NCI-H524 (cell line): ENCODE results near the gene PGLYRP2.

ENCODE experiments used
- DNase-seq, 2 experiments: peaks; one replicate each; lab custom pipeline; 2025; lab: John Stamatoyannopoulos, UW

The PGLYRP2 gene

DNA sequence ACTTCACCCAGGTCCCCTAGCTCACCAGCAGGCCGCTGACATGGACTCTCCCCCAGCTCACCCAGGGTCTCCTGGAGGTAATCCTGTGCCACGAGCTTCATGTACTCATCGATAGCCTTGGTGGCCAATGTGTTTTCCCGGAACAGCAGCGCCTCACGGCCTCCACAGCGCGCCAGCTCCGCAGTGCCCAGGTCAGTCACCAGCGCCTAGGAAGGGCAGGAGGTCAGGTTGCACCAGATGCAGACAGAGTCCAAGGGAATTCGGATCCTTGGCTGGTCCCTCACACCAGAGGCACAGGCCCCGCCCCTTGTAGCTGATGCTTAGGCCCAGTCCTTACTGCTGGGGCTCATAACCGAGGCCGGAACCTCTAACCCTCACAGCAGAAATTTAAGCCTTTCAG, 22.9 kb downstream of the PGLYRP2 start:
- DNase-seq = no peak

DNA sequence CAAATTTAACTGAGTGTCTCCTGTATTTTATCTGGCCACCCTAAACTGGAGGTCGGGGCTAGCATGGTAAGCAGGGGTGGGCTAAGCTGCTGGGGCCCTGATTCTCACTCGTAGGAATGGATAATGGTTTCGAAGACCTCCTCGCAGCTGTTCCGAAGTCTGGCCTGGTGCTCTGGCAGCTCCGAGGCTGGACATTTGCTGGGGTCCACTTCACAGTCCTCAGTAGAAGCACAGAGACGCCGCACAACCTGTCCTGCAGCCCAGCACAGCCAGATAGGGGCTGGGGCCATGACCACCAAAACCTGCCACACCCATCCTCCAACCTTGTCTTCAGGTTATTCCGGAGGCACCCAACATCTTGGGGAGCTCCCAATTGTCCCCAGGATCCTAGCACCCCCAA, 23.3 kb downstream of the PGLYRP2 start:
- DNase-seq = no peak

DNA sequence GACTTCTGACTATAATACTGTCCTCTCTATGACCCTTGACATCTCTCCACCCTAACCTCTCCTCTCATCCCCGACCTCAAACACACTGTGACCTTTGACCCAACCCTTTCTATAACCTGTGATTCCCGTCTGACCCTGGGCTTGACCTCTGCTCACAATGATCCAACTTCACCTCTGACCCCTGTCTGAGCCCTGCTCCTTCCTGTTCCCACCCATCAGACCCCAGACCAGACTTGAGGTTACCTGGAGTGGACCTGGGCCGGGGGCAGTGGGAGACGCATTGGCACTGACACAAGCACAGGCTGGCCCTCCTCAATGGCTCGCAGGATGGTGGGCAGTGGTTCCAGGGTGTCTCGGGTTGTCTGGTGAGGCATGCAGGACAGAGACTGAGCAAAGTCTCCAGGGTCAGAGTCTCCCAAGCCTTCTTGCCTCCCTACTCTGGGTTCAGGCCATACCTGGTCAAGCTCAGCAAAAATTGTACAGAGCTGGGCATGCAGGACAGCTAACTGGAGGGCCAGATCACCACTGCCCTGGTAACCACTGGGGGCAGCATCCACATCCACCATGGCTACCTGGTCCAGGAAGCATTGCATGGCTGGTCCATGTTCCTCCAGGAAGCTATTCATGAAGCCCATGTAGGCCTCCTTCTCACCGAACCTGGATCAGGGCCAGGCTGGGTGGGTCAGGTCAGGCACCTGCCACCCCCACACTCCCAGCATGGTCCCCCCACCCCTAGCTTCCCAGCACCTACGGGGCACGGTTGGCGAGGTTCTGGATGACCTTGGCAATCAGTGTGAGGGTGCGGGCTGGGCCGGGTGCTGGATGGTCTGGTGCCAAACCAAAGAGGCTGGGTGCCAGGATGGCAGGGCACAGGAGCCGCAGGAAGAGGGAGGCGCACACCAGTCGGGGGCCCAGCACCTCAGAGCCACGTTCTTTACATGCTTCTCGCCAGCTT, 25.1 kb downstream of the PGLYRP2 start:
- no peak for DNase-seq

DNA sequence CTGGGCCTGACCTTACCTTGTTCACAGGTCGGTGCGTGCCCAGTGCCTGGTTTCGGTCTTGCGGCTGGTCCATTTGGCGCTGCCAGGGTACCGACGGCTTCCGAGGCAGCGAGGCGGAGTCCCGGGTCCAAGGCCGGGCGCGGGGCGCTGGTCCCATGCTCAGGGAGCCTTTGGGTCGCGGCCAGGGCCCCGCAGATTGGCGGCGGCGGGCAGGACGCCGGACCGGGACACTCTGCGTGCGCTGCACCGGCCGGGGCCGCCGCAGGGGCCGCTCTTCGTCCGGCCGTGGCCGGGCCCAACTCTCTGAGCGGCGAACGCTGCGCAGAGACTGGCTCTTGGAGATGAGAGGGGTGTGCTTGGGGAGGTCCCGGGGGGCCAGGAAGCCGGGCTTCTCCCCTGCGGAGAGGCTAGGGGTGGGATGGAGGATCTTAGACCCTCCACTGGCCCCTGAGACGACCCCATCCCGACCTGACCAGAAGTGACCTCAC, 26.2 kb downstream of the PGLYRP2 start:
- DNase-seq = no peak

DNA sequence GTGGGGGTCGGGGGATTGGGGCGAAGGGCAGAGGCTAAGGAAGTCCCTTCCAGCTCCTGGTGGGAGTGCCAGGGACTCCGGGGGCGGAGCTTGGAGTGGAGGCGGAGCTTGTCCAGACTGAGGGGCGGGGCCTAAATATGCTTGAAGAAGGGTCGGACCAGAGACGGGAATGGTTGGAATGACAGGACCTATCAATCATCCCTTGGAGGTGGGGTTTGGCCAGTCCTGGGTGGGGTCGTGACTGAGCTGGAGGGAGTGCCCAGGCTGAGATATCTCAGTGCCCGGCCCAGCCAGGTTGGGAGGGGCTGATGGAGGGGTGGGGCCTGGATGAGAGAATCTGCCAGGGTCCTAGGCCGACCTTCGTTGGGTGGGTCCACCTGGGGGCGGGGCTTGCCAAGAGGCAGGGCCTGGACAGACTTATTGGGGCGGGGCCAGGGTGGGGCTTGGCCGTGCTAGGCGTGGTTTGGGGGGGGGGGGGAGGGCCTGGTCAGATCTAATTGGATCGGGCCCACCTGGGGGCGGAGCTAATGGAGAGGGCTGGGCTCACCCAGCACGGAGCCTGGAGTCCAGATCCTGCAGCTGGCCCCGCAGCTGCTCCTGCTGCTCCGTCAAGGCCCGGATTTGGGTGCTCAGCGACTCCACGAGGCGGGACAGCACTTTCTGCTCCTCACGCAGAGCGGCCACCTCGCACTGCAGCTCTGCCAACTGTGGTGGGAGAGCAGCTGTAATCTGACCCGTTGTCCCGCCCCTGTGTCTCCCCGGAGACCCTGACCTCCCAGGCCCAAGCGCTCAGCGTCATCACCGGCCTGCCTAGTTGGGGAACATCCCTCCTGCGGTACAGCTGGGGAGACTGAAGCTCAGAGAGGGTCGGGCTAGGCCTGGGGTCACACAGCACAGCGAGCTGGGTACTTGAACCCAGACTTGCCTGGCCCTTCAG, 26.9 kb downstream of the PGLYRP2 start:
- DNase-seq = peak; percentile 44 to 70

DNA sequence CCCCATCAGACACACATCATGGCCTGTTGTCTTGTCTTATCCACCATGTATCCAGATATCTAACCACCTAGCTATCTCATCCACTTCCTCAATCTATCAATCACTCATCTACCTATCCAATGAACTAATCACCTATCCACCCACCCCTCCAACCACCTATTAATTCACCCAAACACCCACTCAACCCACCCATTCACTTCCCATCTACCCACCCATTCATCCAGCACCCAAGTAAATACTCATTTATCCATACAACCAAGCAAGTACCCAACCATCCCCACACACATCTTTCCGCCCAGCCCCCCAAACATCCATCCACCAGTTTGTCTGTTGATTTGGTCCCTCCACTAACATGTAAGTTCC, 28.8 kb downstream of the PGLYRP2 start:
- no peak for DNase-seq

DNA sequence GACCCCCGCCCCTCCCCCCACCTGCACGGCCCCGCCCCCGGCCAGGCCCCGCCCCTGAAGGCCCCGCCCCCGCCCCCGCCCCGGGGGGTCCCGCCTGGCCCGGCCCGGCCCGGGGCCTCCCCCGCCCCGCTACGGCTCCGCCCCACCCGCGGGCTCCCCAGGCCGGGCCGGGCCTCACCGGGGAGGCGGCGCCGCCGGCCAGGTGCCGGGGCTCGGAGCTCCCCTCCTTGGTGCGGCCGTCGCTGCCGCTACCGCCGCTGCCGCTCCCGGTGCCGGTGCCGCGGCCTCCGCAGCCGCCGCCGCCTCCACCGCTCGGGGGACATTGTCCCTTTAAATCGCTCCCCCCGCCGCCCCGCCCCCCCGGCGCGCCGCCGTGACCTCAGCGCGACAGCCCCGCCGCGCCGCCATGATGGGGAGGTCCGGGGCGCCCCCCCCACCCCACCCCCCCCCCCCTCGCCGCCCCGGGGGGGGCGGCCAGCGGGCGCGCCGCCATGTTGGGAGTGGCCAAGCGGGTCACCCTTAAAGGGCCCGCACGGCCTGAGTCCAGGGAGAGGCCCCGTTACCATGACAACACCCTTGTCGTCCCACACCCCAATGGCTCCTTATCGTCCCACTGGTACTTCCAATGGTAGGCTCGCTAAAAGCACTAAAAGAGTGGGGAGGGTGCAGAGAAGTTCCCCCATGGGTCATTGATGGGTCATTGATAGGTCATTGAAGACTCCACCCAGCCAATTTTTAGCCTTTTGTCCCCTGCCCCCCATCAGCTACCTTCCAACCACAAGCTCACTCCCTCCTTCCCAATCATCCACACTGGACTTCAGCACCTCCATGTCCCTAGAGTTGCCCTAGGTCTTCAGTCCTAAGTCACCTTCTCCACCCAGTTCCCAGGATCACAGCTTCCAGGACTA, 29.4 kb downstream of the PGLYRP2 start, which contains the start of gene WIZ:
WIZ (minus strand) TSS at position 337 of the 908 bp plus-strand sequence. CDS start 1,649 bp downstream, outside the sequence.
- DNase-seq = peak; percentile 20 to 76

DNA sequence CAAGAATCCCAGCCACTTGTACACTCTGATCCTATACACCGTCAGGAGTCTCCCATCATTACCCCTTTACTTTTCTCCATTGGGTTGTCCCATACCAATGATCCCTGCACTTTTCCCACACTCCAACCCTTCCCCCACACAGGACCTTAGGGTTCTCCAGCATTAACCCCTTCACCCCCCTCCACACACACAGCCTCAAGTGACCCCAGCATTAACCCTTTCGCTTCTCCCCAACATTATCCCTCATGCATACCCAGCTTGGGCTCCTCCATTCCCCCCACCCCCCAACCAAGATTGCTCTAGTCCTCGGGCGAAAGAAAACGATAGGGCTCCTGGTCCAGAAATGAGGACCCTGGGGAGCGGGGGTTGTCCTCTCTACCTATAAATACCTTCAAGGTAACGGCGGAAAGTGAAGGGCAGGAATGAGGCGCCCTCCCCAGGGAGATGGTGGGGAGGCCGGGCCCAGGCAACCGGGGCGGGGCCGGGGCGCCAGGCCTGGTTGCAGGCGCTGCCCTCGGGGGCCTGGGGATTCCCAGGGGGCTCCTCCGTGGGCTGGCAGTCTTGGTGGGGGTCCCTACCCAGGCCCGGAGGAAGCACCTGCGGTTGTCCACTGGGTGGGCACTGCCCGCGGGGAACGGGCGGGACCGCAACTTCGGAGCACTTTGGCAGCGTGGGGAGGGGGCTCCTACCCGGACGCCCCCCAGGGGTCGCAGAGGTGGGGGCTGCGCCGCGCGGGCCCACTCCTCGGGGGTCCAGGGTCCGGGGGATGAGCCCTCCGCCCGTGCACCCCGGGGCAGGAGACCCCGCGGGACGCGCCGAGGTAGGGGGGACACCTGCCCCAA, 30.3 kb downstream of the PGLYRP2 start:
- DNase-seq = no peak

DNA sequence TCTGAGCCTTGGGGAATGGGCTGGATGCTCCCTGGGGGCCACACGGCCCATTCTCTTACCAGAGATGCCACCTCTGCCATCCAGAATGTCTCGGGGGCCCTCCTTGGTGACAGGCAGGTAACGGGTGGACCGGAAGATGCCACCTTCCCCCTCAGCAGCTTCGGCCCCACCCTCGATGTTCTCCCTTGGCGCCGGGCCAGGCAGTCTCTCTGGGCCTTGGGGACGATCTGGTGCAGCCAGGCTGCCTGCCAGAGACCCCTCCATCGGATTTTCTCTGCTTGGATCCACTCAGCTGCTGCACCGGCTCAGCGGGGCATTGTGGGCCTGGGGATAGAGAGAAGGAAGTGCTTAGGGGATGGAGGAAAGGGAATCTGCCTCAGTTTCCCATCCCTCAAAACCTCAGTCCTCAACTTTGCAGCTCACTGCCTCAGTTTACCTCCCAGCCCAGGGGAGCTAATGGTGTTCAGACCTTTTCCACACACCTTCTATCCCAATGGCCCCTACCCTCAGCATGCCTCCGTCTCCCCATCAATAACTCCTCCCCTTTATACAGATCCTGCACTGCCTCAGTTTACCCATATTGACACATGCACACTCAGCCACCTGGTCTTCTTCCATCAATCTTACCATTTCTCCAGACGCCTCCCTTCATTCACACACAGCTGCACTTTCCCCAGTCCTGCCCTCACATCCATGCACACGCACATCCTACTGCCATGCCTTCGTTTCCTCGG, 31.1 kb downstream of the PGLYRP2 start:
- DNase-seq = no peak

DNA sequence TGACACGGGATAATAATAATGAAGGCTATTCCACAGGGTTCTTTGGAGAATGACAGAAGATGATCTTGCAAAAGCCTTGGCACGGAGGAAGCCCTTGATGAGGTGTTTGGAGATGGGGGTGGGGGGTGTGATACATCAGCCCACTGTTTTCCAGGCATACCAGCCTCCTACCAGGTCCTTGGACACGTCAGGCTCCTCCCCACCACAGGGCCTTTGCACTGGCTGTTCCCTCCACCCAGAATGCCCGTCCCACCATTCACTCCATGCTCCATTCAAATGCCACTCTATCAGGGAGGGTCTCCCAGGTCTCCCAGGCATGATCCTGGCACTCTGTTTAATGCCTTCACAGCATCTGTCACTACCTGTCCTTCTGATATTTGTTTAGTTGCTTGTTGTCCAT, 32.2 kb downstream of the PGLYRP2 start:
- no peak for DNase-seq

DNA sequence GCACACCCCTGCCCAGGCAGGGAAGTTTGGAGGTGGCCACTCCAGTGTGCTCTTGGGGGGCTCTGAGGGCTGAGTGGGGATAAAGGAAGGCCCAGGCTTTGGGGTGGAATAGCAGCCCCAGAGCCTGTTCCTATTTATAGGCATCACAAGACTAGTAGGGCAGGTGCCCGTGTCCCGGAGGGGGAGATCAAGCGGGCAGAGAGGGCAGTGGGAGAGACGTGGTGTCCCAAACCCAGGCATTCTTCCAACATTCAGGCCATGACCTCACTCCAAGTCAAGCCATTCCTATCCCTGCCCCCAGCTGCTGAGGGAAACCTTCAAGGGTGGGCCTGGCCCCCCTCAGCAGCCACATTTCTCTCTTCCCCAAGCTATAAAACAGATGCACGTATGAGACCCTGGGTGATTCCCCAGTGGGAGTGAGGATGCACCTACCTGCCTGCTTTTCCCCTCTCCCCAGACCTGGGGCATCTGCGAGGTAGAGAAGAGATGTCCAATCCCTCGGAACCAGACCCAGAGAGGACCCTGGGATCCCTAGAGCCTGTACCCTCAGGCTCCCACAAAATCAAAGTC, 33.4 kb downstream of the PGLYRP2 start:
- DNase-seq = no peak

DNA sequence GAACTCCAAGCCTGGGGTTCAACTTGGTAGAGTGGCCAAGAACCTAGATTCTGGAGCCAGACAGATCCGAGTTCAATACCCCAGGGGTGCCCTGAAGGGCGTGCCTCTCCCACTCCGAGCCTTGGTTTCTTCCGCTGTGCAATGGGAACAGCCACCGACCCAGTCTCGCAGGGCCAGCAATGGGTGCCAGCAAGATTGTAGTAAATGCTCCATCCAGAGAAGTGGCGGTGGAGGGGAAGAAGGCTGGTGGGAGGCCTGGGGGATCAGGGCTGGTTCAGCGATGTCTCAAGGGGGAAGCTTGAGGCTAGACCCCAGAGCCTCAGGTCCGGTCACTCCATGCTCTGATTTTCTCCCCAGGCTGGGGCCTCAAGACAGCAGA, 34.1 kb downstream of the PGLYRP2 start:
- no peak for DNase-seq

DNA sequence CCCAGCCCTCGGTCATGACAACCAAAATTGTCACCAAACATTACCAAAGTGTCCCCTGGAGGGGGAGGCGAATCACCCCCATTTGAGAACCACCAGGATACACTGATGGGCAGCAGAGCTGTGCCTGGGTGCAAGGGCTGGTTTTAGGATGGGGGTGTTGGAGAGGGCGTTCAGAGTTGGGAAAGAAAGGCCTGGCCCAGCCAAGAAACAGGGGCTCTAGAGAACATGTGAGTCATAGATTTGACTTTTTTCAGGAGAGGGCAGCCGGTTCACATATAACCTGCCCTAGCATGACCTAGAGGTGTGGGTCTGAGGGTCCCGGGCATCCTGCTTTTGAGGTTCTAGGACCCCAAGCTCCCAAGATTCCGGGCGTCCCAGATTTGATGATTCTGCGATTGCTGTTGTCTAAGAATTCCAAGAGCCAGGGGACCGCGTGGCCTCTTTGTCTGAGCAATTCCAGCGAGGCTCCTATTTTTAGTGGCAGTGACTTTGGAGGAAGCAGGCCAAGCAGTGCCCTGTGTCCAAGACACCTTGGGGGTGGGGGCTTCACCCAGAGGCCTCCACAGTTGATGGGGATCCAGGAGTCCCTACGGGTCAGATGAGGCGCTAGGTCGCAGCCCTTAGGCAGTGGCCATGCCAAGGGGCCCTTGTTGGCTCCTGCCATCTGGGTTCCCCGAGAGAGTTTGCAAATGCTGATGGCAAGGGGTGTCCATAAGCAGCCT, 34.6 kb downstream of the PGLYRP2 start:
- DNase-seq = no peak

DNA sequence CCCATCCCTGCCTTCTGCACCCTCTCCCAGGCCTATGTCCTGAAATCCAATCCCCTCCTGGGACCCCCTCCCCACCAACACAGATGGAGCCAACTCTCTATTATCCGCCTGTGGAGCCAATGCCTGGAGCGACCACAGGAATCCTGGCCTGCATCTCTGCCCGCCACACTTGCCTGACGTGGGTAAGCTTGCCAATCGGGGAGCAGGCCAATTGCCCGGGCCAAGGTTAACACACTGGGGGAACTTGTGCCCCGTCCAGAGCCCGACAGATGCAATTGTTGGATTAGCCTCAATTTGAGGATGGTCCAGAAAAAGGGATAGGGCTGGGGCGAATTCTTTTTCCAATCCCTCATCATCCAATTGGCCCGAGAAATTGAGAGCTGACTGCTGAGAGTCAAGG, 35.5 kb downstream of the PGLYRP2 start:
- no peak for DNase-seq

DNA sequence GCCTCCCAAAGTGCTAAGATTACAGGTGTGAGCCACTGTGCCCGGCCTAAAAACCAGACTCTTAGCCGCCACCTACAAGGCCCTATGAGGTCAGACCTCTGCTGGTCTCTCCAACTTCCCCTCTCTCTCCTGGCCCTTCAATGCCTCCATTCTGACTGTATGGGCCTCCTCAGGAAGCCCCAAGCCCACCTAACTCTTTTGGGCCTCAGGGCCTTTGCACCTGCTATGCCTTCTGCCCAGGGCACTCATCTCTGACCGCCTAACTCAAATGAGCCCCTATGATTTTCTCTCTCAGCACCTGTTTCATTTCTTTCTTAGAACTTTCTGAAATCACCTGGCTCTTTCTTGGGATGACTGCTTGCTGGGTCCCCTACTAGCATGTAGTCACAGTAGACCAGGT, 36.0 kb downstream of the PGLYRP2 start:
- no peak for DNase-seq

DNA sequence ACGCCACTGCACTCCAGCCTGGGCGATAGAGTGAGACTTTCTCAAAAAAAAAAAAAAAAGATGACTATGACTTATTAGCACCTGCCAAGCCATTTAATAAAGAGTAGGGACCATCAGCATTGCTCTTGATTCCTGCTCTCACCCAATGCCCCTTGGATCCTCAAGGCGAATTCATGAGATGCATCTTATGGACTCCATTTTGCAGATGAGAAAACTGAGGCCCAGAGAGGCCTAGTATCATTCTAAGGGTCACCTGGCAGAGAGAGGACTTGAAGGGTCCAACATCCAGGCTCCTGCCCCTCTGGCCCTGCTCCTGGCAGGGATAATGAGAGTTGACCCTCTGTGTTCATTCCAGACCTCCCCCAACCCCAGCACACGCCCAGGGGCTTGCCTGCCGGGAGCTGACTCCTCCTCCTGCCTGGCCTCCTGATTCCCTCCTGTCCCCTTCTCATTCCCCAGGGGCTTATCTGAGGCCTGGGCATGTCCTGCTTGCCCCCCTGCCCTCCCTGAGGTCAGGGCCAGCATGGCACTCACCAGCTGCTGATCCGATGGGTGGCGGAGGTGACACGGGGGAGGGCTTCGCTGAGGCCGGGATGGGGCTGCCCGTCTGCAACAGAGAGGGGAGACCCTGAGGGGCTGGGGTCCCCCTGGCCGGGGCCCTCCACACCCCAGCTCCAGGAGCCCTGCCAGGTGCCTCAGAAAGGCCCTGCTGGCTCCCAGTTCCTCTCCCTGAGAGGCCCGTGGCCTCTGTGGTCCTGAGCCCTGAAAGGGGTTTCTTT, 37.0 kb downstream of the PGLYRP2 start:
- DNase-seq = no peak

DNA sequence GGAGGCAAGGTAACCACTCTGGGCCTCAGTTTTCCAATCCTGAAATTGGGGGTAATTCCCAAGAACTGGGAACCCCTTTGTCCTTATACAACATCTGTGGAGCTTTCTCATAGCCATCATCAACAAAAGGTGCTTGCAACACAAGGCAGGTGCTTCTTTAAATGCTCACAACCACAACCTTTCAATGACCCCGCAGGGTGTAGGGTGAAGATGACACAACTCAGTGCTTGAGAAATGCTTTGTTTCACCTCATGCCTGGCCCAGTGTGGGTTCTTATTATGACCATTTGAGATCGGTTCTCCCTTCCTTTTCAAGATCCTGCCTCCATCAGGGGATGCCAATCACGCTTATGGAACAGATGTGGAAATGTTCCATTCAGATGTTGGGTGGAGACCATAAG, 38.0 kb downstream of the PGLYRP2 start:
- DNase-seq = no peak
